HepG2 (cell line): ENCODE measurements around the gene NLRC3. TPM values are rescaled to one million over a fixed set of nuclear protein-coding genes. Genes with fewer than 3 reads are reported as not detected.

ENCODE experiments used
- ADNP ChIP-seq: sonication (generic); formaldehyde crosslinking; IDR thresholded peaks from 2 replicates; pipeline ENCODE4 v1.4.0; 2020; ENCODE audit warnings: missing genetic modification reagents
- AGO1 ChIP-seq: fragments of 200-400 bp; formaldehyde crosslinking; IDR thresholded peaks from 2 replicates; pipeline ENCODE4 v1.6.1; 2017; ENCODE audit warnings: mild to moderate bottlenecking, low read depth, low read length, moderate library complexity; ENCODE audit not compliant: poor library complexity, severe bottlenecking
- BATF2 ChIP-seq: sonication (generic); formaldehyde crosslinking; IDR thresholded peaks from 2 replicates; pipeline ENCODE4 v1.8.0; 2022; ENCODE audit warnings: mild to moderate bottlenecking, missing genetic modification reagents, moderate library complexity
- DRAP1 ChIP-seq: IDR thresholded peaks from 2 replicates; pipeline ENCODE4 v1.6.1; 2016; ENCODE audit warnings: missing genetic modification reagents, missing compliant biosample characterization
- EHMT2 ChIP-seq: fragments of 200-600 bp; sonication (generic); IDR thresholded peaks from 2 replicates; pipeline ENCODE4 v1.7.0; 2017; ENCODE audit warnings: antibody characterized with exemption, low read depth, low read length, borderline replicate concordance
- MBNL3 ChIP-seq: fragments of 250-450 bp; sonication (Bioruptor Pico); conservative IDR thresholded peaks from 2 replicates; pipeline ENCODE4 v1.8.0; 2022; ENCODE audit warnings: mild to moderate bottlenecking, inconsistent platforms
- ONECUT2 ChIP-seq: sonication (generic); formaldehyde crosslinking; IDR thresholded peaks from 2 replicates; pipeline ENCODE4 v1.4.0; 2020; ENCODE audit warnings: missing genetic modification reagents
- SKI ChIP-seq: fragments of 450-650 bp; IDR thresholded peaks from one replicate; pipeline ENCODE4 v1.6.1; 2018; ENCODE audit warnings: mild to moderate bottlenecking; ENCODE audit not compliant: partially characterized antibody
- SNAPC4 ChIP-seq: sonication (generic); formaldehyde crosslinking; IDR thresholded peaks from 2 replicates; pipeline ENCODE4 v1.4.0; 2020; ENCODE audit warnings: mild to moderate bottlenecking, missing genetic modification reagents
- ZBTB26 ChIP-seq: IDR thresholded peaks from 2 replicates; pipeline ENCODE4 v1.6.1; 2016; ENCODE audit warnings: missing compliant biosample characterization, missing genetic modification reagents, borderline replicate concordance
- ZBTB3 ChIP-seq: sonication (generic); formaldehyde crosslinking; IDR thresholded peaks from 2 replicates; pipeline ENCODE4 v1.4.0; 2020; ENCODE audit warnings: low read depth, mild to moderate bottlenecking, moderate library complexity, missing genetic modification reagents, borderline replicate concordance
- ZFP37 ChIP-seq: sonication (generic); formaldehyde crosslinking; IDR thresholded peaks from 2 replicates; pipeline ENCODE4 v1.4.0; 2020; ENCODE audit warnings: missing genetic modification reagents, borderline replicate concordance
- ZNF333 ChIP-seq: sonication (generic); formaldehyde crosslinking; IDR thresholded peaks from 2 replicates; pipeline ENCODE4 v1.4.0; 2020; ENCODE audit warnings: mild to moderate bottlenecking, missing genetic modification reagents, borderline replicate concordance
- ZNF550 ChIP-seq: sonication (generic); formaldehyde crosslinking; IDR thresholded peaks from 2 replicates; pipeline ENCODE4 v1.4.0; 2020; ENCODE audit warnings: mild to moderate bottlenecking, missing genetic modification reagents, borderline replicate concordance
- ZNF572 ChIP-seq: sonication (generic); formaldehyde crosslinking; IDR thresholded peaks from 2 replicates; pipeline ENCODE4 v1.5.1; 2020; ENCODE audit warnings: mild to moderate bottlenecking, missing genetic modification reagents
- ZNF589 ChIP-seq: sonication (generic); formaldehyde crosslinking; conservative IDR thresholded peaks from 2 replicates; pipeline ENCODE4 v1.8.0; 2022; ENCODE audit warnings: mild to moderate bottlenecking, moderate library complexity, missing genetic modification reagents
- ZNF891 ChIP-seq: sonication (generic); formaldehyde crosslinking; IDR thresholded peaks from 2 replicates; pipeline ENCODE4 v1.5.0; 2020; ENCODE audit warnings: mild to moderate bottlenecking, missing genetic modification reagents
- ZSCAN30 ChIP-seq: sonication (generic); formaldehyde crosslinking; IDR thresholded peaks from 2 replicates; pipeline ENCODE4 v1.5.0; 2020; ENCODE audit warnings: mild to moderate bottlenecking, missing genetic modification reagents
- polyA plus RNA-seq, 8 experiments: library from polyadenylated mRNA; depleted of rRNA in 3 of 8; stranded (reverse) in 7 of 8; unstranded in 1 of 8; fragments of >200 nt; fragmentation: Illumina TruSeq in 4 of 8; extraction: Trizol in 4 of 8; gene quantifications; 2 replicates each; pipeline versions ENCODE4 v1.2.1 to v1.2.3, GENCODE V29; 2011 to 2016; ENCODE audit warnings: low read depth in 4 of 8, missing spikeins in 1 of 8, mixed read lengths in 1 of 8; ENCODE audit not compliant: insufficient read depth in 1 of 8
- total RNA-seq, 5 experiments: library from RNA; depleted of rRNA; stranded (reverse); fragments of >200 nt; fragmentation: Illumina TruSeq; extraction: Trizol; gene quantifications; 2 replicates each; pipeline ENCODE4 v1.2.3, GENCODE V29; 2016; ENCODE audit warnings: low read depth in 1 of 5

The NLRC3 gene
- total and polyA plus RNA-seq, 2 of the 13 experiments (the other 11 are each of a cell fraction or from before 2014, with no cell fraction given) = not detected

- TF ChIP-seq AGO1 (no peak), ZBTB3 (no peak), EHMT2 (no peak), ADNP (CRISPR knock-in tag) (0 out of 2 replicates have a peak, but pooled peaks have one; percentile 15), ZNF589 (CRISPR knock-in tag) (peak; percentile 86; the same call in 1 of the 2 replicates), ZNF550 (CRISPR knock-in tag) (no peak), ZSCAN30 (CRISPR knock-in tag) (peak; percentile 59; the same call in 1 of the 2 replicates), BATF2 (CRISPR knock-in tag) (no peak), ZNF572 (CRISPR knock-in tag) (peak; percentile 84; the same call in 1 of the 2 replicates), ZNF333 (CRISPR knock-in tag) (peak; percentile 64; the same call in 1 of the 2 replicates), SKI (peak; percentile 98), ONECUT2 (CRISPR knock-in tag) (0 out of 2 replicates have a peak, but pooled peaks have one; percentile 44), SNAPC4 (peak; percentile 27; the same call in 1 of the 2 replicates), ZNF891 (CRISPR knock-in tag) (0 out of 2 replicates have a peak, but pooled peaks have one; percentile 80), ZBTB26 (CRISPR knock-in tag) (no peak; the same call in 1 of the 2 replicates), MBNL3 (CRISPR knock-in tag) (no peak), DRAP1 (CRISPR knock-in tag) (peak; percentile 40; the same call in 1 of the 2 replicates), ZFP37 (CRISPR knock-in tag) (0 out of 2 replicates have a peak, but pooled peaks have one; percentile 62)
Observed at GRCh38 chr16:3596101-3596861, 19.1 kb upstream of the NLRC3 start (continued).
